ENCODE measurements around the gene REV1.

- TF ChIP-seq CTCF (IDR thresholded peaks at IDR 0.05; ENCODE audit: low read depth, low read length) (no peak), EZH2phosphoT487 (IDR thresholded peaks at IDR 0.05; ENCODE audit: low read depth) (no peak)
These were observed 113.5 kb downstream of the REV1 start for GRCh38 chr2:99376254-99376864.
